Measurements from ENCODE around the gene ERGIC1.

The ERGIC1 gene

GRCh38 chr5:172791726-172792445, 42.2 kb upstream of the ERGIC1 start:
- Histone ChIP-seq H3K36me3 (ENCODE audit: control insufficient read depth in 5 of 5, insufficient read depth in 5 of 5, low read length in 5 of 5) (no peaks in the 10 kb centered on the region), H3K9ac (ENCODE audit: low read length in 5 of 5) (peak overlapping the region in 4 of 5 donors; percentile 1 to 55 (median 18)), H3K27me3 (ENCODE audit: control insufficient read depth in 5 of 5, insufficient read depth in 4 of 5, low read length in 5 of 5) (no peaks in the 10 kb centered on the region), H3K4me1 (ENCODE audit: control insufficient read depth in 5 of 5, insufficient read depth in 5 of 5, low read length in 5 of 5) (peaks cover 28 to 86% (median 70%) of the 10 kb centered on the region in 5 donors), H3K9me3 (ENCODE audit: control insufficient read depth in 5 of 5, low read length in 5 of 5) (peaks cover 0 to 6% (median 0%) of the 10 kb centered on the region in 5 donors), H3K4me3 (ENCODE audit: low read depth in 1 of 5, low read length in 5 of 5) (no peak overlapping the region), H3K27ac (ENCODE audit: low read depth, low read length) (peak overlapping the region; percentile 99)

GRCh38 chr5:172792701-172793570, 41.1 kb upstream of the ERGIC1 start:
- no peaks in the 10 kb centered on the region for H3K36me3 ChIP-seq (ENCODE audit: control insufficient read depth in 5 of 5, insufficient read depth in 5 of 5, low read length in 5 of 5)
- H3K9me3 ChIP-seq (ENCODE audit: control insufficient read depth in 5 of 5, low read length in 5 of 5) = peaks cover 0 to 6% (median 0%) of the 10 kb centered on the region in 5 donors
- peak overlapping the region; percentile 99 for H3K27ac ChIP-seq (ENCODE audit: low read depth, low read length)
- peak overlapping the region in 2 of 5 donors; percentile 5 to 22 for H3K9ac ChIP-seq (ENCODE audit: low read length in 5 of 5)
- peak overlapping the region in 1 of 5 donors; percentile 19 for H3K4me3 ChIP-seq (ENCODE audit: low read depth in 1 of 5, low read length in 5 of 5)
- H3K4me1 ChIP-seq (ENCODE audit: control insufficient read depth in 5 of 5, insufficient read depth in 5 of 5, low read length in 5 of 5) = peaks cover 31 to 89% (median 76%) of the 10 kb centered on the region in 5 donors
- H3K27me3 ChIP-seq (ENCODE audit: control insufficient read depth in 5 of 5, insufficient read depth in 4 of 5, low read length in 5 of 5) = no peaks in the 10 kb centered on the region

GRCh38 chr5:172793577-172794488, 40.2 kb upstream of the ERGIC1 start:
- Histone ChIP-seq H3K36me3 (ENCODE audit: control insufficient read depth in 5 of 5, insufficient read depth in 5 of 5, low read length in 5 of 5) (no peaks in the 10 kb centered on the region), H3K4me3 (ENCODE audit: low read depth in 1 of 5, low read length in 5 of 5) (peak overlapping the region in 2 of 5 donors; percentile 33 to 51), H3K27ac (ENCODE audit: low read depth, low read length) (peak overlapping the region; percentile 99), H3K9me3 (ENCODE audit: control insufficient read depth in 5 of 5, low read length in 5 of 5) (peaks cover 0 to 6% (median 0%) of the 10 kb centered on the region in 5 donors), H3K9ac (ENCODE audit: low read length in 5 of 5) (peak overlapping the region in 3 of 5 donors; percentile 5 to 22 (median 16)), H3K27me3 (ENCODE audit: control insufficient read depth in 5 of 5, insufficient read depth in 4 of 5, low read length in 5 of 5) (no peaks in the 10 kb centered on the region), H3K4me1 (ENCODE audit: control insufficient read depth in 5 of 5, insufficient read depth in 5 of 5, low read length in 5 of 5) (peaks cover 32 to 85% (median 73%) of the 10 kb centered on the region in 5 donors)

- peak overlapping the region; percentile 99 for H3K27ac ChIP-seq (ENCODE audit: low read depth, low read length)
- no peak overlapping the region for H3K4me3 ChIP-seq (ENCODE audit: low read depth in 1 of 5, low read length in 5 of 5)
- H3K9ac ChIP-seq (ENCODE audit: low read length in 5 of 5) = peak overlapping the region in 2 of 5 donors; percentile 24 to 54
- H3K36me3 ChIP-seq (ENCODE audit: control insufficient read depth in 5 of 5, insufficient read depth in 5 of 5, low read length in 5 of 5) = no peaks in the 10 kb centered on the region
- H3K9me3 ChIP-seq (ENCODE audit: control insufficient read depth in 5 of 5, low read length in 5 of 5) = peaks cover 0 to 6% (median 0%) of the 10 kb centered on the region in 5 donors
- H3K4me1 ChIP-seq (ENCODE audit: control insufficient read depth in 5 of 5, insufficient read depth in 5 of 5, low read length in 5 of 5) = peaks cover 30 to 85% (median 68%) of the 10 kb centered on the region in 5 donors
- H3K27me3 ChIP-seq (ENCODE audit: control insufficient read depth in 5 of 5, insufficient read depth in 4 of 5, low read length in 5 of 5) = peaks cover 0 to 4% (median 0%) of the 10 kb centered on the region in 5 donors
Measured at GRCh38 chr5:172795318-172795977, 38.6 kb upstream of the ERGIC1 start.

GRCh38 chr5:172796306-172796705, 37.7 kb upstream of the ERGIC1 start:
- Histone ChIP-seq H3K27ac (ENCODE audit: low read depth, low read length) (peak overlapping the region; percentile 99), H3K4me3 (ENCODE audit: low read depth in 1 of 5, low read length in 5 of 5) (no peak overlapping the region), H3K36me3 (ENCODE audit: control insufficient read depth in 5 of 5, insufficient read depth in 5 of 5, low read length in 5 of 5) (no peaks in the 10 kb centered on the region), H3K9me3 (ENCODE audit: control insufficient read depth in 5 of 5, low read length in 5 of 5) (peaks cover 0 to 6% (median 0%) of the 10 kb centered on the region in 5 donors), H3K9ac (ENCODE audit: low read length in 5 of 5) (no peak overlapping the region), H3K4me1 (ENCODE audit: control insufficient read depth in 5 of 5, insufficient read depth in 5 of 5, low read length in 5 of 5) (peaks cover 32 to 82% (median 67%) of the 10 kb centered on the region in 5 donors), H3K27me3 (ENCODE audit: control insufficient read depth in 5 of 5, insufficient read depth in 4 of 5, low read length in 5 of 5) (peaks cover 0 to 4% (median 0%) of the 10 kb centered on the region in 5 donors)

GRCh38 chr5:172797771-172798191, 36.3 kb upstream of the ERGIC1 start:
- Histone ChIP-seq H3K27ac (ENCODE audit: low read depth, low read length) (peak overlapping the region; percentile 76), H3K36me3 (ENCODE audit: control insufficient read depth in 5 of 5, insufficient read depth in 5 of 5, low read length in 5 of 5) (no peaks in the 10 kb centered on the region), H3K27me3 (ENCODE audit: control insufficient read depth in 5 of 5, insufficient read depth in 4 of 5, low read length in 5 of 5) (peaks cover 0 to 4% (median 0%) of the 10 kb centered on the region in 5 donors), H3K4me3 (ENCODE audit: low read depth in 1 of 5, low read length in 5 of 5) (no peak overlapping the region), H3K9me3 (ENCODE audit: control insufficient read depth in 5 of 5, low read length in 5 of 5) (peaks cover 0 to 6% (median 0%) of the 10 kb centered on the region in 5 donors), H3K4me1 (ENCODE audit: control insufficient read depth in 5 of 5, insufficient read depth in 5 of 5, low read length in 5 of 5) (peaks cover 34 to 73% (median 62%) of the 10 kb centered on the region in 5 donors), H3K9ac (ENCODE audit: low read length in 5 of 5) (no peak overlapping the region)

GRCh38 chr5:172798422-172799215, 35.4 kb upstream of the ERGIC1 start:
- H3K27ac ChIP-seq (ENCODE audit: low read depth, low read length) = peak overlapping the region; percentile 84
- peak overlapping the region in 3 of 5 donors; percentile 32 to 64 (median 54) for H3K9ac ChIP-seq (ENCODE audit: low read length in 5 of 5)
- peaks cover 0 to 6% (median 0%) of the 10 kb centered on the region in 5 donors for H3K9me3 ChIP-seq (ENCODE audit: control insufficient read depth in 5 of 5, low read length in 5 of 5)
- no peak overlapping the region for H3K4me3 ChIP-seq (ENCODE audit: low read depth in 1 of 5, low read length in 5 of 5)
- peaks cover 0 to 4% (median 0%) of the 10 kb centered on the region in 5 donors for H3K27me3 ChIP-seq (ENCODE audit: control insufficient read depth in 5 of 5, insufficient read depth in 4 of 5, low read length in 5 of 5)
- peaks cover 32 to 65% (median 54%) of the 10 kb centered on the region in 5 donors for H3K4me1 ChIP-seq (ENCODE audit: control insufficient read depth in 5 of 5, insufficient read depth in 5 of 5, low read length in 5 of 5)
- no peaks in the 10 kb centered on the region for H3K36me3 ChIP-seq (ENCODE audit: control insufficient read depth in 5 of 5, insufficient read depth in 5 of 5, low read length in 5 of 5)

GRCh38 chr5:172799416-172799815, 34.6 kb upstream of the ERGIC1 start:
- peaks cover 0 to 4% (median 0%) of the 10 kb centered on the region in 5 donors for H3K27me3 ChIP-seq (ENCODE audit: control insufficient read depth in 5 of 5, insufficient read depth in 4 of 5, low read length in 5 of 5)
- no peak overlapping the region for H3K4me3 ChIP-seq (ENCODE audit: low read depth in 1 of 5, low read length in 5 of 5)
- H3K9me3 ChIP-seq (ENCODE audit: control insufficient read depth in 5 of 5, low read length in 5 of 5) = peaks cover 0 to under 1% (median 0%) of the 10 kb centered on the region in 5 donors
- peak overlapping the region; percentile 84 for H3K27ac ChIP-seq (ENCODE audit: low read depth, low read length)
- H3K36me3 ChIP-seq (ENCODE audit: control insufficient read depth in 5 of 5, insufficient read depth in 5 of 5, low read length in 5 of 5) = no peaks in the 10 kb centered on the region
- H3K9ac ChIP-seq (ENCODE audit: low read length in 5 of 5) = peak overlapping the region in 3 of 5 donors; percentile 54 to 75 (median 64)
- peaks cover 25 to 57% (median 46%) of the 10 kb centered on the region in 5 donors for H3K4me1 ChIP-seq (ENCODE audit: control insufficient read depth in 5 of 5, insufficient read depth in 5 of 5, low read length in 5 of 5)

All from subcutaneous abdominal adipose tissue (tissue), 5 donors.